SK-N-SH treated with all-trans-retinoic acid at 6 μM for 48 hours (cell line): ENCODE results near the gene ATP11C.

Source experiments
- ARNTL ChIP-seq: fragments of 450-650 bp; formaldehyde crosslinking; IDR thresholded peaks from 2 replicates; pipeline ENCODE4 v1.5.0; 2020; ENCODE audit warnings: low read depth, mild to moderate bottlenecking, moderate library complexity, borderline replicate concordance
- CSDC2 ChIP-seq: fragments of 250-450 bp; sonication (Bioruptor Pico); IDR thresholded peaks from 2 replicates; pipeline ENCODE4 v1.5.0; 2020; ENCODE audit warnings: mild to moderate bottlenecking, moderate library complexity
- GLIS3 ChIP-seq: fragments of 250-450 bp; sonication (Bioruptor Pico); IDR thresholded peaks from 2 replicates; pipeline ENCODE4 v1.5.0; 2020; ENCODE audit warnings: mild to moderate bottlenecking, moderate library complexity
- PPARA ChIP-seq: fragments of 250-450 bp; sonication (Bioruptor Pico); IDR thresholded peaks from 2 replicates; pipeline ENCODE4 v1.5.0; 2020; ENCODE audit warnings: mild to moderate bottlenecking, borderline replicate concordance
- ZFP3 ChIP-seq: fragments of 250-450 bp; sonication (Bioruptor Pico); IDR thresholded peaks from 2 replicates; pipeline ENCODE4 v1.5.0; 2020; ENCODE audit warnings: mild to moderate bottlenecking, moderate library complexity
- ZNF8 ChIP-seq: fragments of 450-650 bp; formaldehyde crosslinking; IDR thresholded peaks from 2 replicates; pipeline ENCODE4 v1.5.0; 2020; ENCODE audit warnings: mild to moderate bottlenecking, moderate library complexity
- TF ChIP-seq, protein P1 (sequence below): fragments of 250-450 bp; sonication (Bioruptor Pico); IDR thresholded peaks from 2 replicates; pipeline ENCODE4 v1.8.0; 2020; ENCODE audit warnings: mild to moderate bottlenecking, moderate library complexity, borderline replicate concordance
- TF ChIP-seq, protein P2 (sequence below): fragments of 250-450 bp; sonication (Bioruptor Pico); IDR thresholded peaks from 2 replicates; pipeline ENCODE4 v1.5.0; 2020; ENCODE audit warnings: mild to moderate bottlenecking, moderate library complexity
- TF ChIP-seq, protein P3 (sequence below): fragments of 250-450 bp; sonication (Bioruptor Pico); IDR thresholded peaks from 2 replicates; pipeline ENCODE4 v1.5.1; 2020; ENCODE audit warnings: low read depth, mild to moderate bottlenecking, moderate library complexity

DNA sequence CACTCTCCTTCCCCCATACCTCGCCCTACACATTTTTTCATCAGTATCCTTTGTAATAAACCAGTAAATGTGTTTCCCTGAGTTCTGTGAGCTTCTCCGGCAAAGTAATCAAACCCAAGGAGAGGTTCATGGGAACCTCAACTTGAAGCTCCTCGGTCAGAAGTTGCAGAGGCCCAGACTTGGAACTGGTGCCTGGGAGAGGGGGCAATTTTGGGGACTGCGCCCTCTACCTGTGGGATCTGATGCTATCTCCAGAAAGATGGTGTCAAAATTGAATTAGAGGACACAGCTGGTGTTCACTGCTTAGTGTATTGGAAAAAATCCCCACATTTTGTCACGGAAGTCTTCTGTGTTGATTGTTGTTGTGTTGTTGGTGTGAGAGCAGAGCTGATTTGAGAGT is 70.6 kb downstream of the ATP11C start:
- TF ChIP-seq, protein P1, sequence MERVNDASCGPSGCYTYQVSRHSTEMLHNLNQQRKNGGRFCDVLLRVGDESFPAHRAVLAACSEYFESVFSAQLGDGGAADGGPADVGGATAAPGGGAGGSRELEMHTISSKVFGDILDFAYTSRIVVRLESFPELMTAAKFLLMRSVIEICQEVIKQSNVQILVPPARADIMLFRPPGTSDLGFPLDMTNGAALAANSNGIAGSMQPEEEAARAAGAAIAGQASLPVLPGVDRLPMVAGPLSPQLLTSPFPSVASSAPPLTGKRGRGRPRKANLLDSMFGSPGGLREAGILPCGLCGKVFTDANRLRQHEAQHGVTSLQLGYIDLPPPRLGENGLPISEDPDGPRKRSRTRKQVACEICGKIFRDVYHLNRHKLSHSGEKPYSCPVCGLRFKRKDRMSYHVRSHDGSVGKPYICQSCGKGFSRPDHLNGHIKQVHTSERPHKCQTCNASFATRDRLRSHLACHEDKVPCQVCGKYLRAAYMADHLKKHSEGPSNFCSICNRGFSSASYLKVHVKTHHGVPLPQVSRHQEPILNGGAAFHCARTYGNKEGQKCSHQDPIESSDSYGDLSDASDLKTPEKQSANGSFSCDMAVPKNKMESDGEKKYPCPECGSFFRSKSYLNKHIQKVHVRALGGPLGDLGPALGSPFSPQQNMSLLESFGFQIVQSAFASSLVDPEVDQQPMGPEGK (CRISPR knock-in tag), result no peak
- TF ChIP-seq PPARA, result no peak
- TF ChIP-seq, protein P2, sequence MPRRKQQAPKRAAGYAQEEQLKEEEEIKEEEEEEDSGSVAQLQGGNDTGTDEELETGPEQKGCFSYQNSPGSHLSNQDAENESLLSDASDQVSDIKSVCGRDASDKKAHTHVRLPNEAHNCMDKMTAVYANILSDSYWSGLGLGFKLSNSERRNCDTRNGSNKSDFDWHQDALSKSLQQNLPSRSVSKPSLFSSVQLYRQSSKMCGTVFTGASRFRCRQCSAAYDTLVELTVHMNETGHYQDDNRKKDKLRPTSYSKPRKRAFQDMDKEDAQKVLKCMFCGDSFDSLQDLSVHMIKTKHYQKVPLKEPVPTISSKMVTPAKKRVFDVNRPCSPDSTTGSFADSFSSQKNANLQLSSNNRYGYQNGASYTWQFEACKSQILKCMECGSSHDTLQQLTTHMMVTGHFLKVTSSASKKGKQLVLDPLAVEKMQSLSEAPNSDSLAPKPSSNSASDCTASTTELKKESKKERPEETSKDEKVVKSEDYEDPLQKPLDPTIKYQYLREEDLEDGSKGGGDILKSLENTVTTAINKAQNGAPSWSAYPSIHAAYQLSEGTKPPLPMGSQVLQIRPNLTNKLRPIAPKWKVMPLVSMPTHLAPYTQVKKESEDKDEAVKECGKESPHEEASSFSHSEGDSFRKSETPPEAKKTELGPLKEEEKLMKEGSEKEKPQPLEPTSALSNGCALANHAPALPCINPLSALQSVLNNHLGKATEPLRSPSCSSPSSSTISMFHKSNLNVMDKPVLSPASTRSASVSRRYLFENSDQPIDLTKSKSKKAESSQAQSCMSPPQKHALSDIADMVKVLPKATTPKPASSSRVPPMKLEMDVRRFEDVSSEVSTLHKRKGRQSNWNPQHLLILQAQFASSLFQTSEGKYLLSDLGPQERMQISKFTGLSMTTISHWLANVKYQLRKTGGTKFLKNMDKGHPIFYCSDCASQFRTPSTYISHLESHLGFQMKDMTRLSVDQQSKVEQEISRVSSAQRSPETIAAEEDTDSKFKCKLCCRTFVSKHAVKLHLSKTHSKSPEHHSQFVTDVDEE, result no peak
- no peak for TF ChIP-seq ZFP3 (CRISPR knock-in tag)
- TF ChIP-seq CSDC2 (CRISPR knock-in tag), result no peak
- TF ChIP-seq ARNTL (CRISPR knock-in tag), result no peak
- TF ChIP-seq ZNF8 (CRISPR knock-in tag), result no peak
- TF ChIP-seq GLIS3, result no peak
- TF ChIP-seq, protein P3, sequence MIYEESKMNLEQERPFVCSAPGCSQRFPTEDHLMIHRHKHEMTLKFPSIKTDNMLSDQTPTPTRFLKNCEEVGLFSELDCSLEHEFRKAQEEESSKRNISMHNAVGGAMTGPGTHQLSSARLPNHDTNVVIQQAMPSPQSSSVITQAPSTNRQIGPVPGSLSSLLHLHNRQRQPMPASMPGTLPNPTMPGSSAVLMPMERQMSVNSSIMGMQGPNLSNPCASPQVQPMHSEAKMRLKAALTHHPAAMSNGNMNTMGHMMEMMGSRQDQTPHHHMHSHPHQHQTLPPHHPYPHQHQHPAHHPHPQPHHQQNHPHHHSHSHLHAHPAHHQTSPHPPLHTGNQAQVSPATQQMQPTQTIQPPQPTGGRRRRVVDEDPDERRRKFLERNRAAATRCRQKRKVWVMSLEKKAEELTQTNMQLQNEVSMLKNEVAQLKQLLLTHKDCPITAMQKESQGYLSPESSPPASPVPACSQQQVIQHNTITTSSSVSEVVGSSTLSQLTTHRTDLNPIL (CRISPR knock-in tag), result no peak
